Uterus (tissue), 4 donors: Measurements from ENCODE around the gene STOML1. TPM values are rescaled to one million over a fixed set of nuclear protein-coding genes. Genes with fewer than 3 reads are reported as not detected.

Experiments
- DNase-seq, 2 donors: peaks; one replicate each; pipeline ENCODE4 v3.0.0-alpha.2; 2019 to 2020
- H3K27ac ChIP-seq, 2 donors: fragments of 200-600 bp; sonication (generic); 1 replicate in 1 of 2; 2 replicates in 1 of 2; pipeline ENCODE4 v1.5.1; 2016 to 2018
- H3K27me3 ChIP-seq, 2 donors: fragments of 200-600 bp; sonication (generic); one replicate each; pipeline ENCODE4 v1.5.1; 2018 to 2019; ENCODE audit warnings: control low read depth in 1 of 2
- H3K36me3 ChIP-seq, 2 donors: fragments of 200-600 bp; sonication (generic); one replicate each; pipeline ENCODE4 v1.5.1; 2019; ENCODE audit warnings: control low read depth in 1 of 2
- H3K4me1 ChIP-seq, 2 donors: fragments of 200-600 bp; sonication (generic); one replicate each; pipeline ENCODE4 v1.5.1; 2018 to 2019; ENCODE audit warnings: control low read depth in 1 of 2
- H3K4me3 ChIP-seq, 2 donors: fragments of 200-600 bp; sonication (generic); 1 replicate in 1 of 2; 2 replicates in 1 of 2; pipeline ENCODE4 v1.5.1; 2018 to 2019; ENCODE audit warnings: mild to moderate bottlenecking in 1 of 2
- H3K9me3 ChIP-seq, 2 donors: fragments of 200-600 bp; sonication (generic); one replicate each; pipeline ENCODE4 v1.5.1; 2019; ENCODE audit warnings: control low read depth in 1 of 2
- CTCF ChIP-seq, 4 experiments: fragments of 200-600 bp in 2 of 4; fragments of 450-650 bp in 2 of 4; sonication (generic) in 2 of 4; IDR thresholded peaks; one replicate each; pipeline ENCODE4 v1.5.1; 2016 to 2019; ENCODE audit warnings: antibody characterized with exemption in 4 of 4, mild to moderate bottlenecking in 2 of 4, moderate library complexity in 1 of 4
- POLR2A ChIP-seq, 2 donors: fragments of 450-650 bp; IDR thresholded peaks; one replicate each; pipeline ENCODE4 v1.6.1; 2016; ENCODE audit warnings: antibody characterized with exemption in 2 of 2, mild to moderate bottlenecking in 1 of 2, moderate library complexity in 1 of 2
- intact Hi-C: fragments of 100-400 bp; cut with DNase I; formaldehyde crosslinking; loops from one replicate; pipeline ENCODE4 v1.15.1; 2023; ENCODE audit warnings: low total_unique reads
- total RNA-seq, 4 donors: library from RNA; depleted of rRNA in 3 of 4; stranded (reverse); fragments of >200 nt in 3 of 4; gene quantifications; one replicate each; pipeline versions ENCODE4 v1.1.0 to v1.2.4, GENCODE V29; 2014 to 2023
- donor health status: DM: yes; HTN: yes; CAD: no.

Gene STOML1
- total RNA-seq, 4 donors from 2014 or later = 4.4 to 16.6 (median 8.3) TPM

DNA sequence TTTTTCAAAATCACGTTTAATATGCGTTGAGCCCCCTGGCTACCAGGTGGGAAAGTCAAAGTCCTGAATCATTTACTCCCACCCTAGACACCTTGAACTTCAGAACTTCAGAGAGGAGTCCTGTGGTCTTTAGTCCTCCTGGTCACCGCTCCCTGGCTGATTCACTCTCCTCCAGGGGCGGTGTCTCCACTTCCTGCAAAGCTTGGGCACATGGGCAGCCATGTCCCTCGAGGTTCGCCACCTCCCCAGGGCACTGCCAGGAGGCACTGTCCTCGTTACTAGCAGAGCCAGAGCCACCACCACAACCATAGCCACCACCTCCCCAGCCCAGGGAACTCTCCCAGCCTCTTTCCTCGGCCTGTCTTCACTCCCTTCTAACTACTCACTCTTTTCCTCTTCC, 34.8 kb downstream of the STOML1 start:
- no peaks in the 10 kb centered on the region for H3K36me3 ChIP-seq
- H3K4me1 ChIP-seq = peaks cover 0 to 3% of the 10 kb centered on the region in 2 donors
- no peak for DNase-seq
- intact Hi-C loops = no loop called here
- H3K9me3 ChIP-seq = no peaks in the 10 kb centered on the region
- no peak overlapping the region for H3K4me3 ChIP-seq
- H3K27ac ChIP-seq = peak overlapping the region in 1 of 2 donors; percentile 30
- TF ChIP-seq POLR2A (IDR thresholded peaks at IDR 0.05) (no peak), CTCF (IDR thresholded peaks at IDR 0.05) (no peak)
- no peaks in the 10 kb centered on the region for H3K27me3 ChIP-seq

- Histone ChIP-seq H3K27me3 (no peaks in the 10 kb centered on the region), H3K27ac (peak overlapping the region; percentile 30 to 47), H3K4me1 (peaks cover 4 to 9% of the 10 kb centered on the region in 2 donors), H3K4me3 (no peak overlapping the region), H3K9me3 (no peaks in the 10 kb centered on the region), H3K36me3 (no peaks in the 10 kb centered on the region)
- TF ChIP-seq POLR2A (IDR thresholded peaks at IDR 0.05) = no peak
- TF ChIP-seq CTCF (IDR thresholded peaks at IDR 0.05) = no peak
- intact Hi-C loops = no loop called here
- peak in 1 of 2 donors; percentile 62 for DNase-seq
Measured at GRCh38 chr15:73956743-73957135, 35.4 kb downstream of the STOML1 start.

GRCh38 chr15:73955861-73956742, 36.0 kb downstream of the STOML1 start:
- intact Hi-C loops = no loop called here
- Histone ChIP-seq H3K36me3 (no peaks in the 10 kb centered on the region), H3K27me3 (no peaks in the 10 kb centered on the region), H3K4me3 (no peak overlapping the region), H3K9me3 (no peaks in the 10 kb centered on the region), H3K4me1 (peaks cover 8 to 13% of the 10 kb centered on the region in 2 donors), H3K27ac (peak overlapping the region in 1 of 2 donors; percentile 47)
- no peak for DNase-seq
- TF ChIP-seq CTCF (IDR thresholded peaks at IDR 0.05) = no peak
- TF ChIP-seq POLR2A (IDR thresholded peaks at IDR 0.05) = no peak

- Histone ChIP-seq H3K27me3 (no peaks in the 10 kb centered on the region), H3K27ac (no peak overlapping the region), H3K9me3 (no peaks in the 10 kb centered on the region), H3K4me1 (peaks cover 8 to 13% of the 10 kb centered on the region in 2 donors), H3K4me3 (no peak overlapping the region), H3K36me3 (no peaks in the 10 kb centered on the region)
- intact Hi-C loops = no loop called here
- TF ChIP-seq CTCF (IDR thresholded peaks at IDR 0.05) (no peak), POLR2A (IDR thresholded peaks at IDR 0.05) (no peak)
- DNase-seq = no peak
Measured at GRCh38 chr15:73955326-73955725, 36.8 kb downstream of the STOML1 start.
